ENCODE data around the gene SEMA7A. TPM values are rescaled to one million over a fixed set of nuclear protein-coding genes. Genes with fewer than 3 reads are reported as not detected.

SEMA7A gene
- total and polyA plus RNA-seq, 4 donors: 4.2 to 15.0 (median 6.8) TPM

GRCh38 chr15:74408385-74408784, 25.4 kb downstream of the SEMA7A start:
- H3K9ac ChIP-seq (ENCODE audit: insufficient read depth in 1 of 2, low read length in 2 of 2): no peak overlapping the region
- TF ChIP-seq CTCF (IDR thresholded peaks at IDR 0.05; ENCODE audit: control extremely low read depth, extremely low read depth): no peak
- no peak overlapping the region for H3K4me3 ChIP-seq
- no peaks in the 10 kb centered on the region for H3K9me3 ChIP-seq (ENCODE audit: control insufficient read depth in 4 of 4, insufficient read depth in 3 of 4, low read length in 3 of 4)
- H3K4me1 ChIP-seq (ENCODE audit: control insufficient read depth in 5 of 5, insufficient read depth in 5 of 5, low read length in 5 of 5): peaks cover 0 to 17% (median 3%) of the 10 kb centered on the region in 5 donors
- 87 to 92% methylated on average over 2 of the region's 2 CpGs for WGBS, 2 donors
- no peak for ATAC-seq (ENCODE audit: insufficient read depth, low FRiP score)
- peaks cover 0 to 3% (median 0%) of the 10 kb centered on the region in 4 donors for H3K36me3 ChIP-seq (ENCODE audit: control insufficient read depth in 4 of 4, insufficient read depth in 4 of 4, low read length in 4 of 4)
- no peak for DNase-seq
- no peaks in the 10 kb centered on the region for H3K27me3 ChIP-seq (ENCODE audit: control insufficient read depth in 3 of 3, insufficient read depth in 3 of 3, low read length in 2 of 3)
- H3K27ac ChIP-seq (ENCODE audit: low read depth in 1 of 2, low read length in 1 of 2): no peak overlapping the region

GRCh38 chr15:74406992-74407705, 26.6 kb downstream of the SEMA7A start:
- ATAC-seq (ENCODE audit: insufficient read depth, low FRiP score) (peak; percentile 20), DNase-seq (no peak)
- Histone ChIP-seq H3K27ac (ENCODE audit: low read depth in 1 of 2, low read length in 1 of 2) (no peak overlapping the region), H3K27me3 (ENCODE audit: control insufficient read depth in 3 of 3, insufficient read depth in 3 of 3, low read length in 2 of 3) (no peaks in the 10 kb centered on the region), H3K4me3 (no peak overlapping the region), H3K9me3 (ENCODE audit: control insufficient read depth in 4 of 4, insufficient read depth in 3 of 4, low read length in 3 of 4) (no peaks in the 10 kb centered on the region), H3K4me1 (ENCODE audit: control insufficient read depth in 5 of 5, insufficient read depth in 5 of 5, low read length in 5 of 5) (peaks cover 0 to 24% (median 10%) of the 10 kb centered on the region in 5 donors), H3K36me3 (ENCODE audit: control insufficient read depth in 4 of 4, insufficient read depth in 4 of 4, low read length in 4 of 4) (peaks cover 0 to 3% (median 0%) of the 10 kb centered on the region in 4 donors), H3K9ac (ENCODE audit: insufficient read depth in 1 of 2, low read length in 2 of 2) (no peak overlapping the region)
- no peak for TF ChIP-seq CTCF (IDR thresholded peaks at IDR 0.05; ENCODE audit: control extremely low read depth, extremely low read depth)
- WGBS, 2 donors: 57 to 69% methylated on average over 11 to 12 of the region's 12 CpGs

GRCh38 chr15:74406517-74406916, 27.2 kb downstream of the SEMA7A start:
- TF ChIP-seq CTCF (IDR thresholded peaks at IDR 0.05; ENCODE audit: control extremely low read depth, extremely low read depth): no peak
- WGBS, 2 donors: 91 to 98% methylated on average over 4 of the region's 4 CpGs
- H3K27ac ChIP-seq (ENCODE audit: low read depth in 1 of 2, low read length in 1 of 2): no peak overlapping the region
- H3K4me3 ChIP-seq: no peak overlapping the region
- peaks cover 0 to 3% (median 0%) of the 10 kb centered on the region in 4 donors for H3K36me3 ChIP-seq (ENCODE audit: control insufficient read depth in 4 of 4, insufficient read depth in 4 of 4, low read length in 4 of 4)
- H3K27me3 ChIP-seq (ENCODE audit: control insufficient read depth in 3 of 3, insufficient read depth in 3 of 3, low read length in 2 of 3): no peaks in the 10 kb centered on the region
- H3K4me1 ChIP-seq (ENCODE audit: control insufficient read depth in 5 of 5, insufficient read depth in 5 of 5, low read length in 5 of 5): peaks cover 0 to 24% (median 10%) of the 10 kb centered on the region in 5 donors
- H3K9me3 ChIP-seq (ENCODE audit: control insufficient read depth in 4 of 4, insufficient read depth in 3 of 4, low read length in 3 of 4): no peaks in the 10 kb centered on the region
- no peak for DNase-seq
- no peak overlapping the region for H3K9ac ChIP-seq (ENCODE audit: insufficient read depth in 1 of 2, low read length in 2 of 2)
- no peak for ATAC-seq (ENCODE audit: insufficient read depth, low FRiP score)
